Stimulated activated CD8-positive, alpha-beta memory T cell treated with anti-CD3 and anti-CD28 coated beads, Interleukin-4, amount 100 ng/mL, for 24 hours (primary cell): Measurements from ENCODE around the gene SLC10A1.
"Not testable (repeated sequence)": the region's sequence is repeated elsewhere in the genome, so short reads cannot be mapped to it uniquely, and the experiment has no call there.

ENCODE experiments used
- DNase-seq: peaks from one replicate; pipeline ENCODE4 v3.0.0-alpha.2; 2020; ENCODE audit warnings: low read depth

The SLC10A1 gene

GRCh38 chr14:69769623-69770022 lies 27.4 kb downstream of the SLC10A1 start:
- DNase-seq, result no peak

GRCh38 chr14:69768873-69769272 lies 28.2 kb downstream of the SLC10A1 start:
- DNase-seq, result no peak

GRCh38 chr14:69767369-69767999 lies 29.6 kb downstream of the SLC10A1 start:
- DNase-seq, result peak; percentile 90

GRCh38 chr14:69766984-69767368 lies 30.1 kb downstream of the SLC10A1 start, which contains the start of gene SRSF5:
Gene SRSF5 (plus strand): TSS chr14:69767142. CDS start chr14:69768157, 1,015 bp downstream.
- peak; percentile 89 for DNase-seq

GRCh38 chr14:69763761-69764510 lies 33.1 kb downstream of the SLC10A1 start:
- no peak for DNase-seq

- DNase-seq, result no peak
These were observed 36.2 kb downstream of the SLC10A1 start for GRCh38 chr14:69760810-69761209.

GRCh38 chr14:69756298-69756697 lies 40.7 kb downstream of the SLC10A1 start:
- no peak for DNase-seq

GRCh38 chr14:69755784-69756183 lies 41.3 kb downstream of the SLC10A1 start:
- DNase-seq, result no peak

- DNase-seq, result no peak
These were observed 41.7 kb downstream of the SLC10A1 start for GRCh38 chr14:69755296-69755695.

GRCh38 chr14:69754487-69754886 lies 42.6 kb downstream of the SLC10A1 start:
- no peak for DNase-seq

GRCh38 chr14:69753860-69754259 lies 43.2 kb downstream of the SLC10A1 start:
- DNase-seq, result no peak

GRCh38 chr14:69752773-69753172 lies 44.3 kb downstream of the SLC10A1 start:
- no peak for DNase-seq

GRCh38 chr14:69750495-69750894 lies 46.5 kb downstream of the SLC10A1 start:
- no peak for DNase-seq

- DNase-seq, result no peak
These were observed 47.1 kb downstream of the SLC10A1 start for GRCh38 chr14:69749956-69750355.

- DNase-seq, result no peak
These were observed 56.0 kb downstream of the SLC10A1 start for GRCh38 chr14:69741055-69741454.

- not testable (repeated sequence) for DNase-seq
These were observed 60.6 kb downstream of the SLC10A1 start for GRCh38 chr14:69736405-69736804.

- not testable (repeated sequence) for DNase-seq
These were observed 65.0 kb downstream of the SLC10A1 start for GRCh38 chr14:69731919-69732598.

GRCh38 chr14:69727860-69728259 lies 69.2 kb downstream of the SLC10A1 start:
- no peak for DNase-seq

- peak; percentile 74 for DNase-seq
These were observed 70.1 kb downstream of the SLC10A1 start for GRCh38 chr14:69726761-69727511.
